Activated CD4-positive, alpha-beta T cell treated with anti-CD3 and anti-CD28 coated beads, Interleukin-2, amount 50 U/mL, for 48 hours (primary cell): ENCODE results near the gene SORD.
"Not testable (repeated sequence)": the region's sequence is repeated elsewhere in the genome, so short reads cannot be mapped to it uniquely, and the experiment has no call there.

Source experiments
- DNase-seq, 2 experiments: peaks; one replicate each; pipeline ENCODE4 v3.0.0-alpha.2; 2020

Gene SORD

DNA sequence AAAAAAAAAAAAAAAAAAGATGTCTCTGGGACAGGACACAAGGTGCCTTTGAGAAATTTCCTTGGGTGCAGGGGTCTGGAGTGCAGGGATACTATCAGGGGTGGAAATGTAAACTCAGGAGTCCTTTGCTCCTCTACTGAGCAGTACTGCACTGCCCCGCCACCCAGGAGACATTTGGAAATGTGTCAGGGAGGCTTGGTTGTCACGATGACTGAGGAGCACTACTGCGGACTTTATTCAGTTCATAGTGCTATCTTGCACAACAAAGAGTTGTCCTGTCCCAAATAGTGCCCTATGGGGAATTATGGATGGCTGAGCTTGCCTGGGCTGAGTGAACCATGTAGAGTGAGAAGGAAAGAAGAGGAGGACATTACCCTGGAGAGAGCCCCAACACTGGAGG is 2.6 kb downstream of the SORD start:
- not testable (repeated sequence) for DNase-seq

DNA sequence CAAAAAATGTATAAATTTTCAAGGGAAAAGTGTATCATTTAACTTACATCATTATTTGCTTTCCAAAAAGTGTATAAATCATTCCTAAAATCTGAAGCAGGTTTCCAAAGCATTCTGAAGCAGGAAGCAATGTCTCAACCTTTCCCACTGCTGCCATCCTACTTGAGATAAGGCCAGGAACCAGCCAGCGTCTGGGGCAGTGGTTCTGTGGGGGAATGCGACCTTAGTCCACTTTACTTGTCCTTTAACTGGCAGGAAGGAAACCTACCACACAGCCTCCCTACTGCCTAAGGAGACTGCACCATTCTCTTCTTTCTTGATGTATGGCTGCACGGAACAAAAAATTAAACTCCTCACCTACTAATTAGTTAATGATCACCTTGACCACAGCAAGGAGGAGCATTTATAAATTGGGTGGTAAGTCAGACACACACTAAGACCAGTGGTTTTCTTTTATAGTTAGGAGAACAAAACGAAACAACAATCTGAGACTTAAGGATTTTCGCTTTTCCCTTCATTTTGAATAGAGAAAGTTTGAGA is 3.7 kb downstream of the SORD start:
- DNase-seq = no peak

DNA sequence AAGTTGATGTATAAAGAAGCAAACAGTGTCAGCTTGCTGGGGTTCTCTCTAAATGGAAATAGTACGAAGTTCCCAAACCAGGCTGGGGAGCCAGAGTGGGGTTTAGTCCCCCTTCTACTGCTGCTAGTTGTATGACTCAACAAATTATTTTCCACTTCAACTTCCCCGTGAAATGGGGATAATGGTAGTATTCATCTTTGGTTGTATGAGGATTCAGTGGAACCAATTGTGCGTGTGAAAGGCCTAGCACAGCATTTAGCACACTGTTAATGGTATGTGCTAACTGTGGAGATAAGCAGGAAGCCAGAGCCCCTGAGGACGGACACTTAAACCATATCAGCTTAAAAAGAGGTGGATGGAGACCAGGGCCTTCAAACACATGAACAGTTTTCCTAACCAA is 4.2 kb downstream of the SORD start:
- DNase-seq = no peak

DNA sequence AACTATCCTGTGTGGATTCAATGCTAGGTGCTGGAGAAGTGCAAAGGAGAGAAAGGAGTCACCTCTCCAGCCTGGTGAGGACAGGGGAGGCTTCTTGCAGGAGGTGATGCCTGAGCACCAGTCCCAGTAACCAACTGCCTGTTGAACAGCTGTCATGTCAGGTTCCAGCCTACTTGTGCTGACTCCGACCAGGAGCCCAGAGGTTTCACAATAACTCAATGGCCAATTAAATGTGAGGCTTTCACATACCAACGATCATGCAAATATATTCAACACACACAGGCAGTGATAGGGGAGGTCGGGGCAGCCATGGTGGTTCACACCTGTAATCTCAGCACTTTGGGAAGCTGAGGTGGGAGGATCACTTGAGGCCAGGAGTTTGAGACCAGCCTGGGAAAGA is 7.7 kb downstream of the SORD start:
- no peak for DNase-seq

DNA sequence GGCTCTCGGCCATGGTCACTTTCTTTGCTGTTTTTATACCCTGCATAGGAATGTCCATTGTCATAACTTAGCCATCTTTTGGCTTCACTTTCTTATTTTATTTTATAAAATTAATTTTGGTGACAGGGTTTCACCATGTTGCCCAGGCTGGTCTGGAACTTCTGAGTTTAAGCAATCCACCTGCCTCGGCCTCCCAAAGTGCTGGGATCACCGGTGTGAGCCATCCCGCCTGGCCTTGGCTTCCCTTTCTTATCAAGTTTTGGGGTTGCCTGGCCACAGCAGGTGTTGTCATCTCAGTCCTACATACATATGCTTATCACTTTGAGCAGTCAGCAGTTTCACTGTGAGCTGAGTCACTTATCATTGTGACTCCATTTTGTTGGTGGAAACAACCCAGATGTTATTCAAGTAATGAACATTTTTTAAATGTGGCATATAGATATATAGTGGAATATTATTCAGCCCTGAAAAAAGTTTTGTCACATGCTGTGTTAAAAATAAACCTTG is 8.6 kb downstream of the SORD start:
- DNase-seq = not testable (repeated sequence)

DNA sequence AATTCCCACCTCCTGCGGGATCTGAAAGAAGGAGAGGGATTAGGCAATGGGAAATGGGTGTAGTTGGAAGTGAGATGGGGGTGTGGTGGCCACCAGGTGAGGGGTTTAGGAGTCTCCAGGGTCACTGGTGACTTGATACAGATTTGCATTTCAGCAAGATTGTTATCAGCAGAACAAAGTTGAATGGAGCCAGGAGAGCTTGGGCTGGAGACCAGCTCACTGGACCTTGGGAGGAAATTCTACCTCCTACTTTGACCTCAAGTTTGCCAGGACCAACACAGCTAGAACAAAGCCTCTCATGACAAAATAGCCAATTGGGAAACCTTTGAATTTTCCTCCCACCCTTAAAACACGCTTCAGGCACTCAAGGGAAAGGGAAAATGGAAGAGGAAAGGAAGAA is 9.5 kb downstream of the SORD start:
- not testable (repeated sequence) for DNase-seq

DNA sequence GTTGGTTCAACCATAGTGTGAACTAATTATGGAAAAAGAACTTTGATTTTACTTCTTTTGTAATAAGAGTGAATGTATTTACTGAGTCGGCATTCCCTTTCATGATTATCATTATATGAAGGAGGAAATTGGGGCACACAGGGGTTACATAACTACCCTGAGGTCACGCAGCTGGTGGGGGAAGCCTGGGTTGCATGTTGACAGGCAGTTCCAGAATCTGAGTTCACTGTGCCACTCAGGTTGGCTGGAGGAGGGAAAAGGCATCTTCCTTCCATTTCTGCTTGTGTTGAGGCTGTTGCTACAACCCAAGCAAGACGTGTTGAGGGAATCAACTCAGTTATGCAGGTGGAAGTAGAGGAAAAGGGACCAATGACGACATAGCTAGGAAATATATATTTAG is 11.1 kb downstream of the SORD start:
- DNase-seq = not testable (repeated sequence)

DNA sequence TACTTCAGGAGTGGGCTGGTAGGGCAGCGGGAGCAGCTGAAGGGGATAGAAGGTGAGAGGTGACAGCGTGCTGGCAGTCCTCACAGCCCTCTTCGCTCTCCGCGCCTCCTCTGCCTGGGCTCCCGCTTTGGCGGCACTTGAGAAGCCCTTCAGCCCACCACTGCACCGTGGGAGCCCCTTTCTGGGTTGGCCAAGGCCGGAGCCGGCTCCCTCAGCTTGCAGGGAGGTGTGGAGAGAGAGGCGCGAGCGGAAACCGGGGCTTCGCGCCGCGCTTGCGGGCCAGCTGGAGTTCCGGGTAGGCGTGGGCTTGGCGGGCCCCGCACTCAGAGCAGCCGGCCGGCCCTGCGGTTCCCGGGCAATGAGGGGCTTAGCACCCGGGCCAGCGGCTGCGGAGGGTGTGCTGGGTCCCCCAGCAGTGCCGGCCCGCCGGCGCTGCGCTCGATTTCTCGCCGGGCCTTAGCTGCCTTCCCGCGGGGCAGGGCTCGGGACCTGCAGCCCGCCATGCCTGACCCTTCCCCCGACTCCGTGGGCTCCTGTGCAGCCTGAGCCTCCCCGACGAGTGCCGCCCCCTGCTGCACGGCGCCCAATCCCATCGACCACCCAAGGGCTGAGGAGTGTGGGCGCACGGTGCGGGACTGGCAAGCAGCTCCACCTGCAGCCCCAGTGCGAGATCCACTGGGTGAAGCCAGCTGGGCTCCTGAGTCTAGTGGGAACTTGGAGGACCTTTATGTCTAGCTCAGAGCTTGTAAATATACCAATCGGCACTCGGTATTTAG is 11.8 kb downstream of the SORD start:
- DNase-seq = not testable (repeated sequence)

DNA sequence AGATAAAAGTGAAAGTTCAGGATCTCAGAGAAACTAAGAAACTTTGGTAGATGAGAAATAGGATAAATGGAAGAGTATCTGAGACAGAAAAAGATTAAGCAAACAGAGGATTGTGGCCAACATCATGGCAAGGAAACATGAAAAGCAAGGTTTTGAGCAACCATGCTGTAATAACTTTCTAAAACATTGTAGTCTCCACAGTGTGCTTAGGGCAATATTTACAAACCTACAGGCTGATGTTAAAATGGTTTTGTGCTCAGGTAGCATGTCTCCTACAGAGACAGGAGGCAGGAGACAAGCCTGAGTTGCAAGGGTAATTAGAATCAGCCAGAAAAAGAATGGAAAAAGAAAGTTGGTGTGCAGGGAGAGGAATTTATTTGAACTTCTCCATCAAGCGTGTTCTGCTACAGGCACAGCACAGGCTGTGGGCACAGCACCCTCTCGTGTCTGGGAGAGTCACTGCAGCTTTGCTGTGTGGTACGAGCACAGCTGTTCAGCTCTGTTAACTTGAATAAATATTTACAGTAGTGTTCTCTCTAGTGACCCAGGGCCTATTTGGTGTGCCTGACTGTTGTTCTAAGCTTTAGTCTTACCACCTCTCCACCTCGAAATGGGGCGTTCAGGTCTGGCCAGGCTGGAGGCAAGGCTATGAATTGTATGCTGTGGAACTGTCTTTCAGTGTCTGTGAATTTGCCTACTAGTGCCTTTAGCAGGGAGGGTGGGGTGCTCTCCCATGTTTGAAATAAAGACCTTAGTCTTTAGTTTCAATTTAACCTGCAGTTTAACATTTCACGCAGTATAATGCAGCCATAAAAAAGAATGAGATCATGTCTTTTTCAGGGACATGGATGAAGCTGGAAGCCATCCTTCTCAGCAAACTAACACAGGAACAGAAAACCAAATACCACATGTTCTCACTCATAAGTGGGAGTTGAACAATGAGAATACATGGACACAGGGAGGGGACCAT is 14.1 kb downstream of the SORD start:
- peak; percentile 72 to 76 for DNase-seq

DNA sequence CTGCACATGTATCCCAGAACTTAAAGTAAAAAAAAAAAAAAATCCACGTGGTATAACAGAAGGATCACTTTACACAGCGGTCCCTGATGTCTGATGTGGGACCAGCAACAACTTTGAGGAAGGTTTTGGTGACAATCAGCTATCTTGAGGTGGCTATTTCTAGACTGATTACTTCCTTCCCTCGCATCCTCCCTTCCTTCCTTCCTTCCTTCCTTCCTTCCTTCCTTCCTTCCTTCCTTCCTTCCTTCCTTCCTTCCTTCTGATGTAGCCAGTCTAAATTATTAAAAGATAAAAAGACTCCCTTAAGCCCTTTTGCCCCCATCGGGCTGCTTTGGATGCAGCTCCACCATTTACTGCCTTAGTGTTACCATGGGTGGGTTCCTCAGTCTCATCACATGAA is 14.9 kb downstream of the SORD start:
- DNase-seq = no peak

DNA sequence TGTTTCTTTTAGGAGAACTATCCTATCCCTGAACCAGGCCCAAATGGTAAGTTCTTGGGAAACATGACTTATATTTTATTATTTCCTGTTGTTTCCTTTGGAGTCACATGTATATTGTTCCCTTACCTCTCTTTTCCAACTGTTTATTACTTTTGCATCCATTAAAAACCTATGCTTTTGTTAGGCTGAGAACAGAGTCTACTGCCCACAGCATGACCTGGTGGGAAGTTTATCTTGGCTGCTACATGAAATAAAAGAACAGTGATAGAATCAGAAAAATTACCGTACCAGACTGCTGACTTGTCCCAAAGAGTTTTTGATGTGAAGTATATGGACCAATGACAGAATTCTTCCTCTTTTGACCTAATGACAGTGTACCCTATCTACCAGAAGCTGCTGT is 17.4 kb downstream of the SORD start:
- DNase-seq = not testable (repeated sequence)

DNA sequence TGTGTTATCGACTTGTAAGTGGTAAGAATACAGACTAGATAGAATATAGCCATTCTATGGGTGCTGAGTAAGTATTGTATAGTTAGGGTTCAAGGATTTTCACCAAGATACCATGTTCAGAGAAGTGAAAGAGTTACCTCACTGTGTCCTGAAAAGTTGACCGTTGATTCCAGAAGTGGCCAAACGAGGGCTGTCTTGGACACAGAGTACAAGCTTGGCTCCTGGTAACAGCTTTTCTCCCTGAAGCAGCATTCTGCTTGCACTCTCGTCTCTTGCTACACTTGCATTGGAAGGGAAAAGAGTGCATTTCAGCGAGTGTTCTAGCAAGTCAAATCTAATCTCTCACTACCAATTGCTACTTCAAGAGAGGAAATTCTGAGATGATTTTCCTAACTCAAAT is 18.5 kb downstream of the SORD start:
- DNase-seq = not testable (repeated sequence)

DNA sequence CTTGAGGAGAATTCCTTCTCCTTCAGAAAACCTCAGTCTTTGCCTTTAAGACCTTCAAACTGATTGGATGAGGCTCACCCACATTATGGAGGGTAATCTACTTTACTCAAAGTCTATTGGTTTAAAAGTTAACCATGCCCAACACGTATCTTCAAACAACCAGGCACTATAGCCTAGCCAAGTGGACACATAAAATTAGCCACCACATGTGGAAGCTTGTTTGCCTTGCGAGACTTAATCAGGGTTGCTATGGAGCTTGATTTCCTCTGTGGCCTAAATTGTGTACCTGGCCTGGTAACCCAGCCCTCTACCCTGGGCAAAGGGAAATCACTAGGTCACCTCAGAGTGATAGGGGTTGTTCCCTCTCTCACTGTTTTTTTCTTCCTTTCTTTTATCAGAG is 19.9 kb downstream of the SORD start:
- DNase-seq = not testable (repeated sequence)

DNA sequence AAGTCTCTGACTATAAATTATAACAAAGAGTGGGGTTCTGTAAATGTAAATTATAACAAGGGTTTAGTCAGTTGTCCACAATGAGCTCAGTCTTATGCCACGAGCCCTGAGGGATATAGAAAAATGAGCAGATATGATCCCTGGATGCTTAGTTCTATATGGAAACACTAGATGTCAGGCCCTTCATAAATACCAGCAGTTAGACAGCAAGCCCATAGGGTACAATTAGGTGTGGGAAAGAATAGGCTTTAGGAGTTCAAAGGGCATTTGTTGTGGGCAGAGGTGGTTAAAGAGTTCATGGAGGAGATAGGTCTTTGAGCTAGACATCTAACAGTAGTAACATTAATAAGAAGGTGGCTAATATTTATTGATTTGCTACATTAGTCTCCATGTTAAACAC is 21.3 kb downstream of the SORD start:
- not testable (repeated sequence) for DNase-seq

DNA sequence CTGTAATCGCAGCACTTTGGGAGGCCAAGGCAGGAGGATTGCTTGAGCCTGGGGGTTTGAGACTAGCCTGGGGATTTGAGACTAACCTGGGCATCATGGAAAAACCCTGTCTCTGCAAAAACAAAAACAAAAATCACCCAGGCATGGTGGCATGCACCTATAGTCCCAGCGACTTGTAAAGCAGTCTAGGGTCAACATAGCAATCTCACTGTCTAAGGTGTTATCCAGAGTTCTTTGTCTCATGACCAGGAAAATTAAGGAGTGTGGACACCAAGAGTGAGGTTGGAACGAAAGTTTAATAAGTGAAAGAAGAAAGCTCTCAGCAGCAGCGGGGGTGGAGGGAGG is 25.4 kb downstream of the SORD start:
- not testable (repeated sequence) for DNase-seq

DNA sequence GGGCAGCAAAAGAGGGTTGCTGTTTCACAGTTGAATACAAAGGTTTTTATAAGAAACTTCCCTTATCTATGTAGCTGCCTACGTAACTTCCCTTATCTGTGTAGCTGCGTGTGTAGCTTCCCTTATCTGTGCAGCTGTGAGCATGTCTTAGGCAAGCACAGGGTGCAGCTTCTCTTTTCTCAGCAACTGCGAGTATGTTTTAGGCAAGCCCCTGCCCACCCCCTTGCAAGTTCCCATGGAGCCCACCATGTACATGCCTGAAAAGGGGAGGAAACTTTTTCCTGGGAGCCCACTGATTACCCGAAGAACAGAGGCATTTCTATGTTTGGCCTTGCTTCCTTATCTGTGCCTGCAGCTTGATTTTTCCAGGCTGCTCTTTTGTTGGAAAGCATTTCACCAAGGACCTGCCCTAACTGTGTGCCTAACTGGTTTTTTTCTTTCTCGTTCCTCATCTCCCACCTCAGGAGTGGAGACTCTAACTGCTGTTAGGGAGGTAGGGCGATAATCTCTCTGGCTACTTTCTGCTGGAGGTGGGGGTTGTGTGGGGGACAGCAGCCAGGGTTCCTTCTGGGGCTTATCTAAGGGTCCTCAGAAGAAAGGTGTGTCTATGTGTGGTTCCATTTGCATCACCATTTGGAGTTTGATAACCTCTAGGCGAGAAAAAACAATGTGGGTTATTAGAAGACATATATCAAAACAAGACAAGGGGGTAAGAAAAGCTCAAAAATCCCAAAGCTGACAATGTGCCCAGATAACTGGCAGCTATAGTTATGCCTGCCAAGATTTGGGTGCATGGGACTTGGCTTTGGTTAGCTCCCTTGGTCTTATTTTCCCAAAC is 26.0 kb downstream of the SORD start:
- DNase-seq = no peak

DNA sequence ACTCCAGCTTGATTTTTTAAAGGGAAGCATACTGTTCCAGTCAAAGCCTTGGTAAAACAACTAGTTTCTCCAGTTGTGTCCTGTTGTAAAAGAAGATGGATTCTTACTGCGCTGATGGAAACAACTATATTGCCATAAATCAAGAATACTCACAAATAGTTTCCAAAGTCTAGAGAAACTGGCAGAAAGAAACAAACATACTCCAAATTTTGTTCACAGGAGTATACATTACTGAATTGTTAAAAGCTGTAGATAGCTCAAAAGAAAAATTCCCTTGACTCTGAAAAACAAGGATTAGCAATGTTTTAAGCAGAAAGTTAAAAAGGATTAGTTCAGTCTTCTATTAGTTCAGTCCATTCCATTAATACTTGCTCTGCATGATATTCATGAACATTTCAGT is 27.6 kb downstream of the SORD start:
- no peak for DNase-seq

DNA sequence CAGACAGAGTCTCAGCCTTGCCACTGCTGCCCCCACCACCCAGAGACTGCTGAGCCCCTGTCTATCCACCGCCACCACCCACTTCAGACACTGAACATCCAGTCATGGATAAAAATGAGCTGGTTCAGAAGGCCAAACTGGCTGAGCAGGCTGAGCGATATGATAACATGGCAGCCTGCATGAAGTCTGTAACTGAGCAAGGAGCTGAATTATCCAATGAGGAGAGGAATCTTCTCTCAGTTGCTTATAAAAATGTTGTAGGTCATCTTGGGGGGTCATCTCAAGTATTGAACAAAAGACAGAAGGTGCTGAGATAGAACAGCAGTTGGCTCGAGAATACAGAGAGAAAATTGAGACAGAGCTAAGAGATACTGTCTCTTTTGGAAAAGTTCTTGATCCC is 29.7 kb downstream of the SORD start:
- DNase-seq = not testable (repeated sequence)

DNA sequence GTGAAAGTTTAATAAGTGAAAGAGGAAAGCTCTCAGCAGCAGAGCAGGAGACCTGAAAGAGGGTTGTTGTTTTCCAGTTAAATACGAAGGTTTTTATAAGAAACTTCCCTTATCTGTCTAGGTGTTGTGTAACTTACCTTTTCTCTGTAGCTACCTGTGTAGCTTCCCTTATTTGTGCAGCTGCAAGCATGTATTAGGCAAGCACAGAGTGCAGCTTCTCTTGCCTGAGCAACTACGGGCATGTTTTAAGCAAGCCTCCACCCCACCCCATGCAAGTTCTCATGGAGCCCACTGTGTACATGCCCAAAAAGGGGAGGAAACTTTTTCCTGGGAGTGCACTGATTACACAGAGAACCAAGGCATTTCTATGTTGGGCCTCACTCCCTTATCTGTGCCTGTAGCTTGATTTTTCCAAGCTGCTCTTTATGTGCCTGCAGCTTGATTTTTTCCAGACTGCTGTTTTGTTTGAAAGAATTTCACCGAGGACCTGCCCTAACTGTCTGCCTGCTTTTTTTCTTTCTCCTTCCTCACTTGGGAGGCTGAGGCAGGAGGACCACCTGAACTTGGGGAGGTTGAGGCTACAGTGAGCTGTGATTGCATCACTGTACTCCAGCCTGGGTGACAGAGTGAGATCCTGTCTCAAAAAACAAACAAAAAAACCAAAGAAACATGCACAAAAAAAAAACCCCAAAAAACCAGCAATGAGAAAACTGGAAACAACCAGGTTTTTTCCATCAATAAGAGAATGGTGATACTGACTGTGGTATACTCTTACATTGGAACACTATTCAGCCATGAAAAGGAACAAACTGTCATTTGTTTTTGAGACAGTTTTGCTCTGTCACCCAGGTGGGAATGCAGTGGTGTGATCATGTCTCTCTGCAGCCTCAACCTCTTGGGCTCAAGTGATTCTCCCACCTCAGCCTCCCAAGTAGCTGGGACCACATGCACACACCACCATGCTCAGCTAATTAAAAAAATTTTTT is 36.0 kb downstream of the SORD start:
- not testable (repeated sequence) for DNase-seq

DNA sequence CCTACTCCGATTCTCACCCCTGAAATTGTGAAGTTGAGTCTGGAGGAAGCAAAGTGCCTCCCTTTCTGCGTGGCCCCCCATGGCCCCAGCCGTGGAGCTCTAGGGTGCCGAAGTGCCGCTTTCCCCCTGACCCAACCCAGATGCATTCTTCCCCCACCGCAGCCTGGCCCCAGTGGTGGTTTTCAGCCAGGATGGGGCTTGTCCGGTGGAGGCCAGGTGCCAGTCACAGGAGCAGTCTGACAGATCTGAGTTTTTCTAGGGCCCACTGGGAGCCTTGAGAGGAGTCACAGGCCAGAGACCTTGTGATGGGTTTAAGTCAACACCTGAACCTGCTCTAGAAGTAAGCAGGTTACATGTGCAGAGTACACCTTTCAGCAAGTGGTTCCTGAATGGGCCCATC is 39.3 kb downstream of the SORD start:
- DNase-seq = not testable (repeated sequence)

DNA sequence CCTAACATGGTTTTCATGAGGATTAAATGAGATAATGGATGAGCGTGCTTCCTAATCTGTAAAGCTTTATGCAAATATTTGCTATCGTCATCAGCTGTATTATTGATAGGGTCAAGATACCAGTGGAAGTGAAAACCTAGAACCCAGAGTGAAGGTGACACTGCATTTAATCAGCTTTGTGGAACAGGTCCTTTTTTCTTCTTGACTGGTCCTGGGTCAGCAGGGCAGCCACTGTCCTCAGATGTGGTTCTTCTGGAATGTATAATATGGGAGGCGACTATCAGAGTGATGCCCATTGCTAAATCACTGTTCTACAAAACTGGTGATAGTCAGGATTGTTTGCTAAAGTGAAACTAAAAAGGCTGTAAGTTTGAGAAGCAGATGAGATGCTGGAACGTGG is 41.4 kb downstream of the SORD start:
- DNase-seq = no peak
